Measurements from ENCODE around the gene TSPAN9.

Gene TSPAN9

GRCh38 chr12:3280967-3281366 is 203.8 kb downstream of the TSPAN9 start:
- DNase-seq: no peak

GRCh38 chr12:3281588-3282383 is 204.6 kb downstream of the TSPAN9 start:
- DNase-seq: no peak

- DNase-seq: no peak
These were observed 205.1 kb downstream of the TSPAN9 start for GRCh38 chr12:3282384-3282670.

GRCh38 chr12:3283137-3283680 is 206.0 kb downstream of the TSPAN9 start:
- no peak for DNase-seq

- DNase-seq: no peak
These were observed 207.2 kb downstream of the TSPAN9 start for GRCh38 chr12:3284405-3284804.

- DNase-seq: no peak
These were observed 208.4 kb downstream of the TSPAN9 start for GRCh38 chr12:3285570-3285969.

- no peak for DNase-seq
These were observed 211.5 kb downstream of the TSPAN9 start for GRCh38 chr12:3288690-3289089.

- DNase-seq: no peak
These were observed 212.5 kb downstream of the TSPAN9 start for GRCh38 chr12:3289702-3290101.

GRCh38 chr12:3291939-3292338 is 214.8 kb downstream of the TSPAN9 start:
- DNase-seq: no peak

- no peak for DNase-seq
These were observed 215.7 kb downstream of the TSPAN9 start for GRCh38 chr12:3292677-3293412.

- no peak for DNase-seq
These were observed 216.4 kb downstream of the TSPAN9 start for GRCh38 chr12:3293446-3294161.

GRCh38 chr12:3294481-3294911 is 217.3 kb downstream of the TSPAN9 start:
- DNase-seq: no peak

- DNase-seq: no peak
These were observed 218.0 kb downstream of the TSPAN9 start for GRCh38 chr12:3295225-3295624.

- DNase-seq: no peak
These were observed 218.6 kb downstream of the TSPAN9 start for GRCh38 chr12:3295646-3296408.

- no peak for DNase-seq
These were observed 219.2 kb downstream of the TSPAN9 start for GRCh38 chr12:3296409-3296701.

GRCh38 chr12:3298603-3299002 is 221.4 kb downstream of the TSPAN9 start:
- no peak for DNase-seq

- peak; percentile 97 for DNase-seq
These were observed 223.0 kb downstream of the TSPAN9 start for GRCh38 chr12:3299929-3300832.

GRCh38 chr12:3300833-3301401 is 223.7 kb downstream of the TSPAN9 start:
- DNase-seq: no peak

GRCh38 chr12:3302401-3303041 is 225.3 kb downstream of the TSPAN9 start:
- no peak for DNase-seq

GRCh38 chr12:3303410-3304136 is 226.4 kb downstream of the TSPAN9 start:
- DNase-seq: no peak
